ENCODE measurements around the gene KY. TPM values are rescaled to one million over a fixed set of nuclear protein-coding genes. Genes with fewer than 3 reads are reported as not detected.
"Not testable (repeated sequence)": the region's sequence is repeated elsewhere in the genome, so short reads cannot be mapped to it uniquely, and the experiment has no call there.

KY gene
- total RNA-seq, 1 donor from 2014 or later = not detected

GRCh38 chr3:134576831-134577230 is 74.0 kb downstream of the KY start:
- no peak for TF ChIP-seq CTCF (IDR thresholded peaks at IDR 0.05; ENCODE audit: unreplicated experiment)
- Mint-ChIP-seq H3K4me1 (peaks cover 2% of the 10 kb centered on the region), H3K27ac (no peak overlapping the region), H3K27me3 (ENCODE audit: low read depth) (peaks cover 2% of the 10 kb centered on the region), H3K4me3 (no peak overlapping the region), H3K36me3 (no peaks in the 10 kb centered on the region), H3K9me3 (peaks cover 30% of the 10 kb centered on the region)
- DNase-seq (ENCODE audit: low spot score in 2 of 2, unreplicated experiment in 2 of 2) = no peak

- Mint-ChIP-seq H3K4me3 (no peak overlapping the region), H3K9me3 (peaks cover 31% of the 10 kb centered on the region), H3K27ac (no peak overlapping the region), H3K4me1 (peaks cover 2% of the 10 kb centered on the region), H3K36me3 (no peaks in the 10 kb centered on the region), H3K27me3 (ENCODE audit: low read depth) (peaks cover 2% of the 10 kb centered on the region)
- no peak for TF ChIP-seq CTCF (IDR thresholded peaks at IDR 0.05; ENCODE audit: unreplicated experiment)
- no peak for DNase-seq (ENCODE audit: low spot score in 2 of 2, unreplicated experiment in 2 of 2)
Observed at GRCh38 chr3:134576426-134576825, 74.4 kb downstream of the KY start.

GRCh38 chr3:134569899-134570298 is 80.9 kb downstream of the KY start:
- not testable (repeated sequence) for DNase-seq (ENCODE audit: low spot score in 2 of 2, unreplicated experiment in 2 of 2); H3K27ac Mint-ChIP-seq; H3K4me3 Mint-ChIP-seq; H3K4me1 Mint-ChIP-seq; H3K27me3 Mint-ChIP-seq (ENCODE audit: low read depth)
- H3K36me3 Mint-ChIP-seq = peaks cover 13% of the 10 kb centered on the region
- H3K9me3 Mint-ChIP-seq = peaks cover 46% of the 10 kb centered on the region

- DNase-seq (ENCODE audit: low spot score in 2 of 2, unreplicated experiment in 2 of 2) = no peak
- Mint-ChIP-seq H3K4me3 (no peak overlapping the region), H3K9me3 (peaks cover 45% of the 10 kb centered on the region), H3K27me3 (ENCODE audit: low read depth) (no peaks in the 10 kb centered on the region), H3K4me1 (no peaks in the 10 kb centered on the region), H3K36me3 (peaks cover 19% of the 10 kb centered on the region), H3K27ac (no peak overlapping the region)
- TF ChIP-seq CTCF (IDR thresholded peaks at IDR 0.05; ENCODE audit: unreplicated experiment) = no peak
Observed at GRCh38 chr3:134568790-134569189, 82.0 kb downstream of the KY start.

GRCh38 chr3:134567605-134568004 is 83.2 kb downstream of the KY start:
- Mint-ChIP-seq H3K36me3 (peaks cover 26% of the 10 kb centered on the region), H3K27ac (no peak overlapping the region), H3K4me3 (no peak overlapping the region), H3K27me3 (ENCODE audit: low read depth) (no peaks in the 10 kb centered on the region), H3K9me3 (peaks cover 34% of the 10 kb centered on the region), H3K4me1 (no peaks in the 10 kb centered on the region)
- no peak for TF ChIP-seq CTCF (IDR thresholded peaks at IDR 0.05; ENCODE audit: unreplicated experiment)
- DNase-seq (ENCODE audit: low spot score in 2 of 2, unreplicated experiment in 2 of 2) = no peak

GRCh38 chr3:134564991-134565390 is 85.8 kb downstream of the KY start:
- Mint-ChIP-seq H3K27me3 (ENCODE audit: low read depth) (no peaks in the 10 kb centered on the region), H3K4me1 (no peaks in the 10 kb centered on the region), H3K9me3 (peaks cover 13% of the 10 kb centered on the region), H3K4me3 (no peak overlapping the region), H3K27ac (no peak overlapping the region), H3K36me3 (peaks cover 27% of the 10 kb centered on the region)
- no peak for DNase-seq (ENCODE audit: low spot score in 2 of 2, unreplicated experiment in 2 of 2)
- no peak for TF ChIP-seq CTCF (IDR thresholded peaks at IDR 0.05; ENCODE audit: unreplicated experiment)

Data from mesothelial cell of epicardium (in vitro differentiated cells).